Progenitor cell of endocrine pancreas (in vitro differentiated cells): ENCODE data around the gene TRAF3IP1. TPM values are rescaled to one million over a fixed set of nuclear protein-coding genes. Genes with fewer than 3 reads are reported as not detected.
"Not testable (repeated sequence)": the region's sequence is repeated elsewhere in the genome, so short reads cannot be mapped to it uniquely, and the experiment has no call there.

ENCODE experiments used
- DNase-seq: peaks from one replicate; pipeline ENCODE4 v3.0.0; 2021; ENCODE audit warnings: low spot score; ENCODE audit not compliant: unreplicated experiment
- H3K27ac Mint-ChIP-seq: 2 replicates; pipeline ENCODE4 v1.8.0; 2021; ENCODE audit warnings: mild to moderate bottlenecking, moderate library complexity, mixed read lengths
- H3K27me3 Mint-ChIP-seq: 2 replicates; pipeline ENCODE4 v1.8.0; 2021; ENCODE audit warnings: mixed read lengths
- H3K36me3 Mint-ChIP-seq: 2 replicates; pipeline ENCODE4 v1.8.0; 2022; ENCODE audit warnings: mixed read lengths; ENCODE audit not compliant: insufficient read depth
- H3K4me1 Mint-ChIP-seq: 2 replicates; pipeline ENCODE4 v1.8.0; 2021; ENCODE audit warnings: low read depth, mixed read lengths
- H3K4me3 Mint-ChIP-seq: 2 replicates; pipeline ENCODE4 v1.8.0; 2021; ENCODE audit warnings: low read depth, mild to moderate bottlenecking, moderate library complexity, mixed read lengths
- H3K9me3 Mint-ChIP-seq: 2 replicates; pipeline ENCODE4 v1.8.0; 2021; ENCODE audit warnings: low read depth, mixed read lengths
- total RNA-seq: library from RNA; stranded (reverse); gene quantifications from 2 replicates; pipeline ENCODE4 v1.2.1, GENCODE V29; 2021
- TF ChIP-seq, protein P1 (sequence below): fragments of 200-600 bp; sonication (generic); IDR thresholded peaks from one replicate; pipeline ENCODE4 v1.5.0; 2021; ENCODE audit warnings: antibody characterized with exemption, mild to moderate bottlenecking; ENCODE audit not compliant: unreplicated experiment

TRAF3IP1 gene
- total RNA-seq, 1 donor from 2014 or later, result 27.0 TPM

DNA sequence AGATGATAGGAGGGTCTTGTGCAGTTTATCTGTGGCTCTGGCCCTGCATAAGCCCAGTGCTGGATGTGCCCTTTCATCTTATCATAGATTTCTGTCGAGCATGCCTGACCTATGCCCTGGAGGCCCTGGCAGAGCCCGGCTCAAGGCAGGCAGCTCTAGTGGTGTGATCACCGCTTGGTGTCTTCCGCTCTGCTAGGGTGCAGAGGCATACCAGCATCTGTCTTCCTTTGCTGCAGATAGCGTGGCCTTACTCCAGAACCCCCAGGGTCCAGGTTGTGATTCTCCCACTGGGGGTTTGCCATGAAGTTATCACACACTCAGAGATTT, 13.7 kb upstream of the TRAF3IP1 start:
- DNase-seq, result no peak
- Mint-ChIP-seq H3K9me3 (no peaks in the 10 kb centered on the region), H3K4me1 (no peaks in the 10 kb centered on the region), H3K4me3 (no peak overlapping the region), H3K27me3 (no peaks in the 10 kb centered on the region), H3K27ac (no peak overlapping the region), H3K36me3 (no peaks in the 10 kb centered on the region)
- TF ChIP-seq, protein P1, sequence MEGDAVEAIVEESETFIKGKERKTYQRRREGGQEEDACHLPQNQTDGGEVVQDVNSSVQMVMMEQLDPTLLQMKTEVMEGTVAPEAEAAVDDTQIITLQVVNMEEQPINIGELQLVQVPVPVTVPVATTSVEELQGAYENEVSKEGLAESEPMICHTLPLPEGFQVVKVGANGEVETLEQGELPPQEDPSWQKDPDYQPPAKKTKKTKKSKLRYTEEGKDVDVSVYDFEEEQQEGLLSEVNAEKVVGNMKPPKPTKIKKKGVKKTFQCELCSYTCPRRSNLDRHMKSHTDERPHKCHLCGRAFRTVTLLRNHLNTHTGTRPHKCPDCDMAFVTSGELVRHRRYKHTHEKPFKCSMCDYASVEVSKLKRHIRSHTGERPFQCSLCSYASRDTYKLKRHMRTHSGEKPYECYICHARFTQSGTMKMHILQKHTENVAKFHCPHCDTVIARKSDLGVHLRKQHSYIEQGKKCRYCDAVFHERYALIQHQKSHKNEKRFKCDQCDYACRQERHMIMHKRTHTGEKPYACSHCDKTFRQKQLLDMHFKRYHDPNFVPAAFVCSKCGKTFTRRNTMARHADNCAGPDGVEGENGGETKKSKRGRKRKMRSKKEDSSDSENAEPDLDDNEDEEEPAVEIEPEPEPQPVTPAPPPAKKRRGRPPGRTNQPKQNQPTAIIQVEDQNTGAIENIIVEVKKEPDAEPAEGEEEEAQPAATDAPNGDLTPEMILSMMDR, result no peak

DNA sequence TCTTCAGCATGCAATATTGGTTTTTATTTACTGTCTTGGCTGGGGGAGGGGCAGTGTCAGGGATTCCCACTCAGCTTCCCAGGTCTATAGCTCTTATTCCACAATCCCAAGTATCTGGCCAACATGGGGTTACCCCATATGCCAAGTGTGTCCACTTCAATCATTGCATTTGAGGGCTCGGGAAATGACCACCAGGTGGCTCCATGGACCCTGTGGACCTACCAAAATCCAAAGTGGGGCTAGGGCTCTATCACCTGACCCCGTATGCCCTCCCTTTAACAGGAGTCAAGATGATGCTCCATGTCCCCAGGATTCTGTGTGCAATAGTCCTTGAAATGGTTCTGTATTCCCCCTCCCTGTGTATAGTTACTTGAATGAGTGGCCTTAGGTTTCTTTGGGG, 12.1 kb upstream of the TRAF3IP1 start:
- no peaks in the 10 kb centered on the region for H3K4me1 Mint-ChIP-seq
- no peaks in the 10 kb centered on the region for H3K27me3 Mint-ChIP-seq
- H3K36me3 Mint-ChIP-seq, result no peaks in the 10 kb centered on the region
- no peak overlapping the region for H3K27ac Mint-ChIP-seq
- DNase-seq, result no peak
- no peaks in the 10 kb centered on the region for H3K9me3 Mint-ChIP-seq
- no peak overlapping the region for H3K4me3 Mint-ChIP-seq
- TF ChIP-seq, protein P1, result no peak

- not testable (repeated sequence) for H3K27me3 Mint-ChIP-seq, H3K36me3 Mint-ChIP-seq, H3K4me3 Mint-ChIP-seq, H3K9me3 Mint-ChIP-seq, DNase-seq, H3K4me1 Mint-ChIP-seq, H3K27ac Mint-ChIP-seq
These were observed 9.6 kb upstream of the TRAF3IP1 start for GRCh38 chr2:238310721-238311120.

- no peaks in the 10 kb centered on the region for H3K4me1 Mint-ChIP-seq
- no peak overlapping the region for H3K27ac Mint-ChIP-seq
- peaks cover 3% of the 10 kb centered on the region for H3K27me3 Mint-ChIP-seq
- H3K9me3 Mint-ChIP-seq, result no peaks in the 10 kb centered on the region
- no peak for DNase-seq
- H3K4me3 Mint-ChIP-seq, result no peak overlapping the region
- no peaks in the 10 kb centered on the region for H3K36me3 Mint-ChIP-seq
- TF ChIP-seq, protein P1, result no peak
These were observed 6.9 kb upstream of the TRAF3IP1 start for GRCh38 chr2:238313289-238313990.

DNA sequence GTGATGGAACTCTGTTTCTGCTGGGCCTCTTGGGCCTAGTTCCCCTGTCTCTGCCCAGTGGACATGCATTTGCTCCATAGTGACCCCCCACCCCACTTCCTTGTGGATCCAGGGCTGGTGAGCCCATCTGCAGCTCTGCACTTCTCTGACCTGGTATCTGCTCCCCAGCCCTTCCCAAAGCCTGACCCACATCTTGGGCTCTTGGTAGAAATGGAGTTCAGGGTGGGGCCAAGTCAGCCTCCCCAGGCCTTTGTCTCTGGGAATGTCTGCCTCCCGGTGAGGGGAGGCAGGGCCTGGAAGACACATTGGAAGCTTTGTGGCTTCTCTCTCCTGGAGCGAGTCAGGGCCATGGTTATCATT, 6.3 kb upstream of the TRAF3IP1 start:
- TF ChIP-seq, protein P1, result no peak
- Mint-ChIP-seq H3K36me3 (no peaks in the 10 kb centered on the region), H3K9me3 (no peaks in the 10 kb centered on the region), H3K4me1 (no peaks in the 10 kb centered on the region), H3K4me3 (no peak overlapping the region), H3K27me3 (peaks cover 3% of the 10 kb centered on the region), H3K27ac (no peak overlapping the region)
- no peak for DNase-seq

DNA sequence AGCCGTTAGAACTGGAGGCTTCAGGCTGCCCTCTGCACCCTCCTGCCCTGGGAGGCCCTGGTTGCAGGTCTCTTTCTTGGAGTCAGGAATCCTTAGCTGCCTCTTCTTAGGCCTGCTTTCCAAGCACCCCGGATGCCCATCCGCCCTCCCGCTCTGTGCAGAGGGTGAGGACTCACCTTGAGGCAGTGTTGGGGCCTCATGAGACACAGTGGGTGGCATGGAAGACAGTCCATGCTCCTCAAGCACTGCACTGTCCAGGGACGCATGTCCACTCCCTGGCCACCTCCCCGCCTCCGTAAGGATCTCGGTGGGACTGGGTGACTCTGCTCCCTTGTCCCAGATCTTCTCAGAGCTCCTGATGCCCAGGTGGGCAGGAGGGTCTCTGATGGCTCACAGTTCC, 5.7 kb upstream of the TRAF3IP1 start:
- H3K4me1 Mint-ChIP-seq, result peaks cover 2% of the 10 kb centered on the region
- H3K4me3 Mint-ChIP-seq, result no peak overlapping the region
- H3K27me3 Mint-ChIP-seq, result peaks cover 3% of the 10 kb centered on the region
- DNase-seq, result no peak
- no peaks in the 10 kb centered on the region for H3K9me3 Mint-ChIP-seq
- H3K27ac Mint-ChIP-seq, result no peak overlapping the region
- TF ChIP-seq, protein P1, result no peak
- H3K36me3 Mint-ChIP-seq, result no peaks in the 10 kb centered on the region
